ENCODE measurements around the gene ZNF543.
A peak's percentile ranks its signal among the peaks of the same experiment; 100 is the strongest.

Gene ZNF543

DNA sequence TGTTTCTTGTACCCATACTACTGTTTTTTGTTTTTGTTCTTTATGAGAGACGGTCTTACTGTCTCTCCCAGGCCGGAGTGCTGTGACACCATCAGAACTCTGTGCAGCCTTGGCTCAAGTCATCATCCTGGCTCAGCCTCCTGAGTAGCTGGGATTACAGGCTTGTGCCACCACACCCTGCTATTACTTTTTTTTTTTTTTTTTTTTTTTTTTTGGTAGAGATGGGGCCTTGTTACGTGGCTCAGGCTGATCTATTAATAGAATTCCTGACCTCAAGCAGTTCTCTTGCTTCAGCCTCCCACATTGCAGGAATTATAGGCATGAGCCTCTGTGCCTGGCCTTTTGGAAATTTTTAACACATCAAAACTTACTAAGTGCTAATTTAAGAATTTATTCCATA lies 27.9 kb downstream of the ZNF543 start:
- Histone ChIP-seq H2AFZ (ENCODE audit: low read depth, low read length) (no peak overlapping the region), H3K9ac (ENCODE audit: low read length) (peak overlapping the region; percentile 88), H2BK5ac (ENCODE audit: low read depth, low read length, poor library complexity, severe bottlenecking) (no peak overlapping the region), H2AK5ac (ENCODE audit: low read length, severe bottlenecking) (no peak overlapping the region), H3K4ac (ENCODE audit: low read depth in 1 of 2, low read length in 2 of 2) (no peak overlapping the region), H3K14ac (ENCODE audit: low read length in 2 of 2) (no peak overlapping the region), H3K27ac (ENCODE audit: low read length, poor library complexity, severe bottlenecking) (no peak overlapping the region), H4K8ac (ENCODE audit: low read length) (no peak overlapping the region), H3K4me3 (ENCODE audit: insufficient read depth in 1 of 2, low read depth in 1 of 2, low read length in 2 of 2) (no peak overlapping the region), H2BK12ac (ENCODE audit: low read length in 2 of 2) (no peak overlapping the region), H3K18ac (ENCODE audit: low read depth in 1 of 2, low read length in 2 of 2) (no peak overlapping the region), H3K9me3 (ENCODE audit: control insufficient read depth, low read length) (no peaks in the 10 kb centered on the region), H4K91ac (ENCODE audit: low read length) (no peak overlapping the region), H3K4me2 (ENCODE audit: low read length, poor library complexity, severe bottlenecking) (no peak overlapping the region), H2BK120ac (ENCODE audit: low read depth, low read length) (no peak overlapping the region), H3K79me1 (replicated peaks; ENCODE audit: low read length, poor library complexity, severe bottlenecking) (peaks cover 8% of the 10 kb centered on the region), H3K4me1 (ENCODE audit: control insufficient read depth, insufficient read depth, low read depth, low read length) (peaks cover 9% of the 10 kb centered on the region), H3K36me3 (ENCODE audit: control insufficient read depth in 1 of 2, insufficient read depth in 2 of 2, low read depth in 1 of 2, low read length in 2 of 2) (peaks cover 3 to 4% of the 10 kb centered on the region in 2 experiments), H2BK15ac (ENCODE audit: low read depth, poor library complexity, severe bottlenecking) (no peak overlapping the region), H3K27me3 (ENCODE audit: control insufficient read depth in 1 of 2, insufficient read depth in 1 of 2, low read length in 2 of 2) (no peaks in the 10 kb centered on the region), H3K23ac (ENCODE audit: low read length in 2 of 2) (no peak overlapping the region)
- DNase-seq: peak; percentile 71
- WGBS: 92% methylated on average over 2 of the region's 3 CpGs

DNA sequence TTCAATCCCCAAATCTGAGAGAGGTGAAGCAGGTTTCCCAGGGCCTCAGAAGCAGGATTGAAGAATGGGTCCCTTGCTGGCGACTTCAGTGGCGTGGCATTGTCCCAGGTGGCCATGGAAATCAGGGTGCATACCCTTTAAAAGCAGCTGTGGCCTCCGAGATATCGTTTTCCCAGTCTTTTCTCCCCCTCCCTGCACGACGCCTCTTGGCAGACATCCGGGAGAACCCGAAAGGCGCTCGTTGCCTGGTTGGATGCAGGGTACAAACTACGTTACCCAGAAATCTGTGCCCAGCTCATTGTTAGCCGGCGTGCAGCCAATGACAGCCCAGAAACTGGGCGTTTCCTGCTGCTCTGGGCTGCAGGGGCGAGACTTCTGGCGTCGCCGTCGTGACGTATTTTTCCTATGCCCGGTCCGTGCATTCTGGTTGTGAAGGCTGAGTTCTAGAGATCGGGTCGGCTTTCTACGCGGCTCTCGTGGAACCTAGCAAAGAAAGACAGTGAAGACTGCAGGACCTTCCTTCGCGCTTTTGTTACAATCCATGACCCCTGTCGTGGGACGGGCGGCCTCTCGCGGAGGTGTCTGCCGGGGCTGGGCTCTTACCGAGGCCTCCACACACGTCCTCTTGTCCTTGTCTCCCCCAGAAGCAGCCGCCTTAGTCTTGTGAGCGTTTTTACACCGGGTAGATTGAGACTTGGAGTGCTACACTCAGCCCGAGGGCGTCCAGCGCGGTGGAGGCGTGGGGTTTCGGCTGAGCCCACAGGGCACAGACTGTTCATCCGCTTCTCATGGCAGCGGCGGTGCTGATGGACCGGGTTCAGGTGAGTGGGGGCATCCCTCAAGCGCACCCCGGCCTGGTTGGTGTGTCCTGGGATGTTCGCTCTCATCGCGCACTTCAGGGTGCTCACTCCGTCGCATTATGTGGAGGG lies 30.9 kb downstream of the ZNF543 start, which contains the start of gene ZNF304:
ZNF304 (plus strand) TSS at position 395 of the 929 bp plus-strand sequence; CDS start at position 789, 394 bp downstream.
- Histone ChIP-seq H3K4ac (ENCODE audit: low read depth in 1 of 2, low read length in 2 of 2) (peak within 1 kb of the TSS; percentile 56 to 62), H3K9me3 (ENCODE audit: control insufficient read depth, low read length) (peaks cover 10% of the 10 kb centered on the region), H2AK5ac (ENCODE audit: low read length, severe bottlenecking) (no peak within 1 kb of the TSS), H3K79me1 (replicated peaks; ENCODE audit: low read length, poor library complexity, severe bottlenecking) (peaks cover 28% of the 10 kb centered on the region), H3K27me3 (ENCODE audit: control insufficient read depth in 1 of 2, insufficient read depth in 1 of 2, low read length in 2 of 2) (no peaks in the 10 kb centered on the region), H3K23ac (ENCODE audit: low read length in 2 of 2) (peak within 1 kb of the TSS in 1 of 2 experiments; percentile 78), H3K18ac (ENCODE audit: low read depth in 1 of 2, low read length in 2 of 2) (peak within 1 kb of the TSS; percentile 75 to 82), H4K8ac (ENCODE audit: low read length) (peak within 1 kb of the TSS; percentile 97), H2BK5ac (ENCODE audit: low read depth, low read length, poor library complexity, severe bottlenecking) (no peak within 1 kb of the TSS), H3K14ac (ENCODE audit: low read length in 2 of 2) (peak within 1 kb of the TSS in 1 of 2 experiments; percentile 29), H2AFZ (ENCODE audit: low read depth, low read length) (peak within 1 kb of the TSS; percentile 92), H2BK15ac (ENCODE audit: low read depth, poor library complexity, severe bottlenecking) (peak within 1 kb of the TSS; percentile 18), H3K4me2 (ENCODE audit: low read length, poor library complexity, severe bottlenecking) (peak within 1 kb of the TSS; percentile 88), H2BK120ac (ENCODE audit: low read depth, low read length) (no peak within 1 kb of the TSS), H2BK12ac (ENCODE audit: low read length in 2 of 2) (no peak within 1 kb of the TSS), H4K91ac (ENCODE audit: low read length) (peak within 1 kb of the TSS; percentile 94), H3K36me3 (ENCODE audit: control insufficient read depth in 1 of 2, insufficient read depth in 2 of 2, low read depth in 1 of 2, low read length in 2 of 2) (peaks cover 31 to 34% of the 10 kb centered on the region in 2 experiments), H3K9ac (ENCODE audit: low read length) (peak within 1 kb of the TSS; percentile 100), H3K4me3 (ENCODE audit: insufficient read depth in 1 of 2, low read depth in 1 of 2, low read length in 2 of 2) (peak within 1 kb of the TSS; percentile 74 to 99), H3K27ac (ENCODE audit: low read length, poor library complexity, severe bottlenecking) (peak within 1 kb of the TSS; percentile 32), H3K4me1 (ENCODE audit: control insufficient read depth, insufficient read depth, low read depth, low read length) (peaks cover 12% of the 10 kb centered on the region)
- DNase-seq: peak; percentile 97
- 2% methylated on average over 57 of the region's 57 CpGs for WGBS

DNA sequence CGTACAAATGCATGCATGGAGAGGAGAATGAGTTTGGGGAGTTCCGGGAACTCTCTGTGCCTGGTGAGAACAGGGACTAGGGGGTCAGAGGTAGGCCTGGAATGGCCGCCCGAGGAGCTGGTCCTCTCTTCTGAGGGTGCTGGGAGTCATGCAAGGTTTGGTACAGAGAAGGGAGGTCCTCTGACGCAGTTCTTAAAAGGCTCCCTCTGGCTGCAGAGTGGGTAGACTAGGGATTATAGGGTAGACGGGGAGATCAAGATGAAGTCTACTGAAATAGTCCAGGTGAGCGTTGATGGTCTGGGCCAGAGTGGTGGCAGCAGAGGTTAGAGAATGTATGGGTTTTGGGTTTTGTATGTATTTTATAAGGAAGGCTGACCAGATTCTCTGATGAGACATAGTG lies 31.6 kb downstream of the ZNF543 start:
- Histone ChIP-seq H3K36me3 (ENCODE audit: control insufficient read depth in 1 of 2, insufficient read depth in 2 of 2, low read depth in 1 of 2, low read length in 2 of 2) (peaks cover 38 to 41% of the 10 kb centered on the region in 2 experiments), H3K18ac (ENCODE audit: low read depth in 1 of 2, low read length in 2 of 2) (no peak overlapping the region), H3K4me1 (ENCODE audit: control insufficient read depth, insufficient read depth, low read depth, low read length) (peaks cover 12% of the 10 kb centered on the region), H3K9me3 (ENCODE audit: control insufficient read depth, low read length) (peaks cover 17% of the 10 kb centered on the region), H2AFZ (ENCODE audit: low read depth, low read length) (peak overlapping the region; percentile 32), H4K91ac (ENCODE audit: low read length) (no peak overlapping the region), H3K4me3 (ENCODE audit: insufficient read depth in 1 of 2, low read depth in 1 of 2, low read length in 2 of 2) (peak overlapping the region; percentile 74 to 99), H2BK15ac (ENCODE audit: low read depth, poor library complexity, severe bottlenecking) (no peak overlapping the region), H3K23ac (ENCODE audit: low read length in 2 of 2) (peak overlapping the region in 1 of 2 experiments; percentile 78), H2BK5ac (ENCODE audit: low read depth, low read length, poor library complexity, severe bottlenecking) (no peak overlapping the region), H2BK12ac (ENCODE audit: low read length in 2 of 2) (no peak overlapping the region), H4K8ac (ENCODE audit: low read length) (peak overlapping the region; percentile 9), H3K79me1 (replicated peaks; ENCODE audit: low read length, poor library complexity, severe bottlenecking) (peaks cover 31% of the 10 kb centered on the region), H3K4ac (ENCODE audit: low read depth in 1 of 2, low read length in 2 of 2) (peak overlapping the region; percentile 3 to 56), H3K4me2 (ENCODE audit: low read length, poor library complexity, severe bottlenecking) (peak overlapping the region; percentile 88), H2AK5ac (ENCODE audit: low read length, severe bottlenecking) (no peak overlapping the region), H3K9ac (ENCODE audit: low read length) (peak overlapping the region; percentile 100), H3K27me3 (ENCODE audit: control insufficient read depth in 1 of 2, insufficient read depth in 1 of 2, low read length in 2 of 2) (no peaks in the 10 kb centered on the region), H3K27ac (ENCODE audit: low read length, poor library complexity, severe bottlenecking) (no peak overlapping the region), H3K14ac (ENCODE audit: low read length in 2 of 2) (no peak overlapping the region), H2BK120ac (ENCODE audit: low read depth, low read length) (no peak overlapping the region)
- 35% methylated on average over 7 of the region's 7 CpGs for WGBS
- DNase-seq: peak; percentile 43

DNA sequence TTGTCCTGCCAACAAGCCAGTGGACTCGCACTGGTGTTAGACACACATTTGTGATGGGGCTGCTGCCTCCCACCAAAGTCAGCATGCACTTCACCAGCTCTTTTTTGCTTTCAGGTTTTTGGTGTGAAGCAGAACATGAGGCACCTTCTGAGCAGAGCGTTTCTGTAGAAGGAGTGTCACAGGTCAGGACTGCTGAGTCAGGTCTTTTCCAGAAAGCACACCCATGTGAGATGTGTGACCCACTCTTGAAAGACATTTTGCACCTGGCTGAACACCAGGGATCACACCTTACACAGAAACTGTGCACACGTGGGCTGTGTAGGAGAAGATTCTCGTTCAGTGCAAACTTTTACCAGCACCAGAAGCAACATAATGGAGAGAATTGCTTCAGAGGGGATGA lies 35.6 kb downstream of the ZNF543 start:
- Histone ChIP-seq H2BK12ac (ENCODE audit: low read length in 2 of 2) (no peak overlapping the region), H4K91ac (ENCODE audit: low read length) (no peak overlapping the region), H3K9me3 (ENCODE audit: control insufficient read depth, low read length) (peaks cover 26% of the 10 kb centered on the region), H3K27me3 (ENCODE audit: control insufficient read depth in 1 of 2, insufficient read depth in 1 of 2, low read length in 2 of 2) (no peaks in the 10 kb centered on the region), H3K4me2 (ENCODE audit: low read length, poor library complexity, severe bottlenecking) (no peak overlapping the region), H3K4ac (ENCODE audit: low read depth in 1 of 2, low read length in 2 of 2) (no peak overlapping the region), H3K18ac (ENCODE audit: low read depth in 1 of 2, low read length in 2 of 2) (no peak overlapping the region), H3K23ac (ENCODE audit: low read length in 2 of 2) (no peak overlapping the region), H4K8ac (ENCODE audit: low read length) (no peak overlapping the region), H3K14ac (ENCODE audit: low read length in 2 of 2) (no peak overlapping the region), H3K4me3 (ENCODE audit: insufficient read depth in 1 of 2, low read depth in 1 of 2, low read length in 2 of 2) (no peak overlapping the region), H3K36me3 (ENCODE audit: control insufficient read depth in 1 of 2, insufficient read depth in 2 of 2, low read depth in 1 of 2, low read length in 2 of 2) (peaks cover 59 to 68% of the 10 kb centered on the region in 2 experiments), H2BK120ac (ENCODE audit: low read depth, low read length) (no peak overlapping the region), H3K79me1 (replicated peaks; ENCODE audit: low read length, poor library complexity, severe bottlenecking) (peaks cover 52% of the 10 kb centered on the region), H2AFZ (ENCODE audit: low read depth, low read length) (no peak overlapping the region), H2AK5ac (ENCODE audit: low read length, severe bottlenecking) (no peak overlapping the region), H2BK15ac (ENCODE audit: low read depth, poor library complexity, severe bottlenecking) (no peak overlapping the region), H3K9ac (ENCODE audit: low read length) (no peak overlapping the region), H3K27ac (ENCODE audit: low read length, poor library complexity, severe bottlenecking) (no peak overlapping the region), H3K4me1 (ENCODE audit: control insufficient read depth, insufficient read depth, low read depth, low read length) (peaks cover 12% of the 10 kb centered on the region), H2BK5ac (ENCODE audit: low read depth, low read length, poor library complexity, severe bottlenecking) (no peak overlapping the region)
- WGBS: 94% methylated on average over 4 of the region's 4 CpGs
- DNase-seq: no peak
